Keratinocyte (primary cell): ENCODE measurements around the gene SELENON. TPM values are rescaled to one million over a fixed set of nuclear protein-coding genes. Genes with fewer than 3 reads are reported as not detected.

Source experiments
- DNase-seq: peaks from one replicate; pipeline ENCODE4 v3.0.0-alpha.2; 2011; ENCODE audit warnings: low read depth, missing footprints, low spot score
- FAIRE-seq: peaks from 2 replicates; lab custom pipeline; 2011; peaks lifted over from hg19 to GRCh38; lab: Jason Lieb, UNC
- H2AFZ ChIP-seq: 2 replicates; pipeline ENCODE4 v1.6.0; 2012; ENCODE audit warnings: low read length, control low read depth, inconsistent platforms; ENCODE audit not compliant: control insufficient read depth
- H3K27ac ChIP-seq: 2 replicates; pipeline ENCODE4 v1.5.1; 2011; ENCODE audit warnings: low read length; ENCODE audit not compliant: control insufficient read depth, insufficient read depth
- H3K27me3 ChIP-seq: 3 replicates; pipeline ENCODE4 v1.6.0; 2011; ENCODE audit warnings: low read length; ENCODE audit not compliant: control insufficient read depth, insufficient read depth; ENCODE audit errors: extremely low read depth
- H3K36me3 ChIP-seq, 2 experiments: 2 replicates in 1 of 2; 3 replicates in 1 of 2; pipeline ENCODE4 v1.5.1; 2011; ENCODE audit warnings: low read length in 2 of 2, mild to moderate bottlenecking in 1 of 2; ENCODE audit not compliant: control insufficient read depth in 2 of 2, insufficient read depth in 2 of 2; ENCODE audit errors: extremely low read depth in 1 of 2
- H3K4me1 ChIP-seq: 3 replicates; pipeline ENCODE4 v1.5.1; 2011; ENCODE audit warnings: low read length; ENCODE audit not compliant: control insufficient read depth, insufficient read depth; ENCODE audit errors: extremely low read depth
- H3K4me2 ChIP-seq: 3 replicates; pipeline ENCODE4 v1.6.0; 2011; ENCODE audit warnings: low read depth, low read length; ENCODE audit not compliant: control insufficient read depth, insufficient read depth; ENCODE audit errors: extremely low read depth
- H3K4me3 ChIP-seq, 3 experiments: fragments of 200-600 bp in 1 of 3; sonication (generic) in 1 of 3; 2 replicates in 2 of 3; 3 replicates in 1 of 3; pipeline ENCODE4 v1.5.1; 2011 to 2016; ENCODE audit warnings: low read length in 3 of 3, mild to moderate bottlenecking in 3 of 3, control low read depth in 2 of 3, inconsistent platforms in 1 of 3, low read depth in 1 of 3, mixed read lengths in 1 of 3, mixed run types in 1 of 3, moderate library complexity in 1 of 3; ENCODE audit not compliant: control insufficient read depth in 2 of 3, insufficient read depth in 2 of 3; ENCODE audit errors: extremely low read depth in 1 of 3
- H3K79me2 ChIP-seq: 2 replicates; pipeline ENCODE4 v1.6.0; 2012; ENCODE audit warnings: low read length; ENCODE audit not compliant: control insufficient read depth, insufficient read depth
- H3K9ac ChIP-seq: 3 replicates; pipeline ENCODE4 v1.6.0; 2011; ENCODE audit warnings: low read length; ENCODE audit not compliant: control insufficient read depth, insufficient read depth; ENCODE audit errors: extremely low read depth
- H3K9me1 ChIP-seq: 3 replicates; pipeline ENCODE4 v1.6.0; 2011; ENCODE audit warnings: low read length; ENCODE audit not compliant: control insufficient read depth, insufficient read depth; ENCODE audit errors: extremely low read depth
- H3K9me3 ChIP-seq: 2 replicates; pipeline ENCODE4 v1.5.1; 2012; ENCODE audit warnings: low read depth, low read length; ENCODE audit not compliant: control insufficient read depth
- H4K20me1 ChIP-seq: 3 replicates; pipeline ENCODE4 v1.6.0; 2011; ENCODE audit warnings: low read length; ENCODE audit not compliant: control insufficient read depth, insufficient read depth; ENCODE audit errors: extremely low read depth
- EZH2 ChIP-seq: IDR thresholded peaks from one replicate; pipeline ENCODE4 v1.6.1; 2012; ENCODE audit warnings: inconsistent platforms, mild to moderate bottlenecking, low read length, moderate library complexity
- dilution Hi-C: fragments of 300-500 bp; cut with MboI; formaldehyde crosslinking; loops from one replicate; pipeline ENCODE4 v1.7.0; 2020; ENCODE audit warnings: low sequenced_read_pairs; ENCODE audit not compliant: extremely low pct_ligation_motif_present
- polyA plus RNA-seq, 5 experiments: library from polyadenylated mRNA; depleted of rRNA in 3 of 5; stranded (reverse) in 3 of 5; stranded (forward) in 1 of 5; unstranded in 1 of 5; fragments of >200 nt; gene quantifications; 1 replicate in 1 of 5; 2 replicates in 3 of 5; 3 replicates in 1 of 5; pipeline versions ENCODE4 v1.2.1 to v1.2.3, GENCODE V29; 2011 to 2012; ENCODE audit warnings: missing spikeins in 2 of 5, low read depth in 1 of 5, low replicate concordance in 1 of 5
- TF ChIP-seq, protein P1 (sequence below), 3 experiments: IDR thresholded peaks in 1 of 3; conservative IDR thresholded peaks in 1 of 3; optimal IDR thresholded peaks in 1 of 3; 2 replicates in 2 of 3; 3 replicates in 1 of 3; pipeline versions ENCODE3 to v1.5.1; 2011; ENCODE audit warnings: low read length in 3 of 3, mild to moderate bottlenecking in 3 of 3, moderate library complexity in 2 of 3, control low read depth in 1 of 3, inconsistent platforms in 1 of 3; ENCODE audit not compliant: insufficient read depth in 2 of 3; ENCODE audit errors: extremely low read depth in 1 of 3

The SELENON gene
- polyA plus RNA-seq, 1 donor (not counting 4 experiments of a cell fraction or from before 2014, with no cell fraction given) = 15.4 TPM

DNA sequence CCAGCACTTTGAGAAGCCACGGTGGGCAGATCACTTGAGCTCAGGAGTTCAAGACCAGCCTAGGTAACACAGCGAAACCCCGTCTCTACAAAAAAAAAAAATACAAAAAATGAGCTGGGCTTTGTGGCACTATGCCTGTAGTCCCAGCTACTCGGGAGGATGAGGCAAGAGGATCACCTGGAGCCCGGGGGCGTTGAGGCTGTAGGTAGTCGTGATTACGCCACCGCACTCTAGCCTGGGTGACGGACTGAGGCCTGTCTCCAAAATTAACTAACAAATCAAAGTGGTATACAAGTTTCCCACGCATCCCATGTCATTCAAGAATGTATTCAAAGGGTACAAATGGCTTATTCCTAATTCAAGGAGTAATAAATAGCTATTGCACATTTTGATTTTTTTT lies 56.9 kb downstream of the SELENON start:
- no peak overlapping the region for H2AFZ ChIP-seq
- H3K79me2 ChIP-seq = peaks cover 57% of the 10 kb centered on the region
- no peak for FAIRE-seq
- H3K4me3 ChIP-seq = no peak overlapping the region
- no peak overlapping the region for H3K9ac ChIP-seq
- TF ChIP-seq, protein P1, sequence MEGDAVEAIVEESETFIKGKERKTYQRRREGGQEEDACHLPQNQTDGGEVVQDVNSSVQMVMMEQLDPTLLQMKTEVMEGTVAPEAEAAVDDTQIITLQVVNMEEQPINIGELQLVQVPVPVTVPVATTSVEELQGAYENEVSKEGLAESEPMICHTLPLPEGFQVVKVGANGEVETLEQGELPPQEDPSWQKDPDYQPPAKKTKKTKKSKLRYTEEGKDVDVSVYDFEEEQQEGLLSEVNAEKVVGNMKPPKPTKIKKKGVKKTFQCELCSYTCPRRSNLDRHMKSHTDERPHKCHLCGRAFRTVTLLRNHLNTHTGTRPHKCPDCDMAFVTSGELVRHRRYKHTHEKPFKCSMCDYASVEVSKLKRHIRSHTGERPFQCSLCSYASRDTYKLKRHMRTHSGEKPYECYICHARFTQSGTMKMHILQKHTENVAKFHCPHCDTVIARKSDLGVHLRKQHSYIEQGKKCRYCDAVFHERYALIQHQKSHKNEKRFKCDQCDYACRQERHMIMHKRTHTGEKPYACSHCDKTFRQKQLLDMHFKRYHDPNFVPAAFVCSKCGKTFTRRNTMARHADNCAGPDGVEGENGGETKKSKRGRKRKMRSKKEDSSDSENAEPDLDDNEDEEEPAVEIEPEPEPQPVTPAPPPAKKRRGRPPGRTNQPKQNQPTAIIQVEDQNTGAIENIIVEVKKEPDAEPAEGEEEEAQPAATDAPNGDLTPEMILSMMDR (optimal IDR thresholded peaks at IDR 0.05 in 1 of 3, IDR thresholded peaks at IDR 0.05 in 1 of 3, conservative IDR thresholded peaks at IDR 0.05 in 1 of 3; ENCODE audit: extremely low read depth in 1 of 3, insufficient read depth in 2 of 3, low read length in 3 of 3) = no peak
- TF ChIP-seq EZH2 = no peak
- H3K36me3 ChIP-seq = no peaks in the 10 kb centered on the region
- H3K27me3 ChIP-seq = no peaks in the 10 kb centered on the region
- no peaks in the 10 kb centered on the region for H3K9me3 ChIP-seq
- DNase-seq = no peak
- no peak overlapping the region for H3K27ac ChIP-seq
- dilution Hi-C loops = no loop called here
- H3K9me1 ChIP-seq = no peaks in the 10 kb centered on the region
- peaks cover 13% of the 10 kb centered on the region for H3K4me1 ChIP-seq
- no peak overlapping the region for H3K4me2 ChIP-seq
- H4K20me1 ChIP-seq = no peaks in the 10 kb centered on the region

DNA sequence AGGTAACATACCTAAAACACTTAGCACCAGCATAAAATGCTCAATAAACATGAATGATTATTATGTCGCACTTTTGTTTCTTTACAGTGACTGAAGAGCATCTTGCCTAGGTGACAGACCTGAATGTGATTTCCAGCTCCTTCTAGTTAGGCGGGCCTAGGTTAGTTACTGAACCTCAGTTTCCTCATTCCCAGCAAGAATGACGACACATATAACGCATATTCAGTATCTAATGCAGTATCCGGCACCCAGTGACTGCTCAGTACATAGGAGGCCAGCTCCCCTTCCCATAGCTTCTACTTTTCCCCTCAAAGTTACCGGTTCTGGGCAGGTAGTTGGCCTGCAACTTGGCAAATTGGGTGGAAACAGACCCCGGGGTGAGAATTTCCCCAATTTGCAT lies 58.5 kb downstream of the SELENON start:
- peaks cover 13% of the 10 kb centered on the region for H3K4me1 ChIP-seq
- no peaks in the 10 kb centered on the region for H3K9me1 ChIP-seq
- peak overlapping the region; percentile 68 to 95 (median 88) for H3K4me3 ChIP-seq
- DNase-seq (no peak), FAIRE-seq (no peak)
- peaks cover 46% of the 10 kb centered on the region for H3K79me2 ChIP-seq
- no peaks in the 10 kb centered on the region for H3K27me3 ChIP-seq
- peak overlapping the region; percentile 97 for H3K4me2 ChIP-seq
- H3K27ac ChIP-seq = peak overlapping the region; percentile 86
- H3K9ac ChIP-seq = peak overlapping the region; percentile 97
- H3K36me3 ChIP-seq = peaks cover 8 to 10% of the 10 kb centered on the region in 2 experiments
- no peak for TF ChIP-seq EZH2
- TF ChIP-seq, protein P1 (optimal IDR thresholded peaks at IDR 0.05 in 1 of 3, IDR thresholded peaks at IDR 0.05 in 1 of 3, conservative IDR thresholded peaks at IDR 0.05 in 1 of 3; ENCODE audit: extremely low read depth in 1 of 3, insufficient read depth in 2 of 3, low read length in 3 of 3) = no peak
- H2AFZ ChIP-seq = peak overlapping the region; percentile 98
- no peaks in the 10 kb centered on the region for H3K9me3 ChIP-seq
- dilution Hi-C loops = no loop called here
- no peaks in the 10 kb centered on the region for H4K20me1 ChIP-seq
